Lung (tissue), 12 donors: Measurements from ENCODE around the gene LRRC56. TPM values are rescaled to one million over a fixed set of nuclear protein-coding genes. Genes with fewer than 3 reads are reported as not detected.

Experiments used
- ATAC-seq: fragments of 200-7000 bp; cut with Tn5 transposase; one replicate; pipeline ENCODE4 v1.9.1; 2020; ENCODE audit warnings: moderate number of reproducible peaks; ENCODE audit not compliant: insufficient read depth, low FRiP score
- DNase-seq, 3 donors: peaks; one replicate each; pipeline ENCODE4 v3.0.0-alpha.2; 2013 to 2017
- H3K27ac ChIP-seq, 2 donors: one replicate each; pipeline ENCODE4 v1.5.1; 2013; ENCODE audit warnings: mild to moderate bottlenecking in 2 of 2, moderate library complexity in 2 of 2, control low read depth in 1 of 2, inconsistent platforms in 1 of 2, low read depth in 1 of 2, low read length in 1 of 2
- H3K27me3 ChIP-seq, 3 donors: one replicate each; pipeline ENCODE4 v1.5.1; 2013; ENCODE audit warnings: low read length in 2 of 3; ENCODE audit not compliant: control insufficient read depth in 3 of 3, insufficient read depth in 3 of 3
- H3K36me3 ChIP-seq, 4 donors: one replicate each; pipeline ENCODE4 v1.5.1; 2013; ENCODE audit warnings: low read length in 4 of 4, mild to moderate bottlenecking in 1 of 4, moderate library complexity in 1 of 4; ENCODE audit not compliant: control insufficient read depth in 4 of 4, insufficient read depth in 4 of 4
- H3K4me1 ChIP-seq, 5 donors: one replicate each; pipeline ENCODE4 v1.5.1; 2013; ENCODE audit warnings: low read length in 5 of 5, mild to moderate bottlenecking in 2 of 5, moderate library complexity in 1 of 5; ENCODE audit not compliant: control insufficient read depth in 5 of 5, insufficient read depth in 5 of 5
- H3K4me3 ChIP-seq: one replicate; pipeline ENCODE4 v1.5.1; 2013; ENCODE audit warnings: mild to moderate bottlenecking, control low read depth, moderate library complexity
- H3K9ac ChIP-seq, 2 donors: one replicate each; pipeline ENCODE4 v1.5.1; 2013; ENCODE audit warnings: low read length in 2 of 2, control low read depth in 1 of 2; ENCODE audit not compliant: insufficient read depth in 1 of 2
- H3K9me3 ChIP-seq, 4 donors: one replicate each; pipeline ENCODE4 v1.5.1; 2013; ENCODE audit warnings: low read length in 3 of 4, mild to moderate bottlenecking in 1 of 4, moderate library complexity in 1 of 4; ENCODE audit not compliant: control insufficient read depth in 4 of 4, insufficient read depth in 3 of 4
- CTCF ChIP-seq: IDR thresholded peaks from 2 replicates; pipeline ENCODE4 v1.5.1; 2012; ENCODE audit warnings: mild to moderate bottlenecking; ENCODE audit errors: control extremely low read depth, extremely low read depth
- WGBS, 2 donors: extraction: QIAGEN DNeasy Blood & Tissue Kit; methylation state at CpG; one replicate each; pipeline ENCODE4 v1.1.7; 2013; 5-methylcytosine and 5-hydroxymethylcytosine counted together
- polyA plus RNA-seq, 2 donors: library from polyadenylated mRNA; stranded (reverse); fragments of 200-250 nt; gene quantifications; one replicate each; pipeline ENCODE4 v1.2.1, GENCODE V29; 2013
- total RNA-seq, 2 donors: library from RNA; depleted of rRNA in 1 of 2; stranded (reverse); fragments of >200 nt in 1 of 2; gene quantifications; one replicate each; pipeline ENCODE4 v1.2.1, GENCODE V29; 2014 to 2021
- donor health status: control.
- donor health status: control.
- donor health status: Bipolar disorder and iron deficiency.
- donor health status: healthy.
- donor health status: DM: yes; HTN: yes; CAD: no.

LRRC56 gene
- total and polyA plus RNA-seq, 4 donors = 3.4 to 11.7 (median 4.7) TPM

DNA sequence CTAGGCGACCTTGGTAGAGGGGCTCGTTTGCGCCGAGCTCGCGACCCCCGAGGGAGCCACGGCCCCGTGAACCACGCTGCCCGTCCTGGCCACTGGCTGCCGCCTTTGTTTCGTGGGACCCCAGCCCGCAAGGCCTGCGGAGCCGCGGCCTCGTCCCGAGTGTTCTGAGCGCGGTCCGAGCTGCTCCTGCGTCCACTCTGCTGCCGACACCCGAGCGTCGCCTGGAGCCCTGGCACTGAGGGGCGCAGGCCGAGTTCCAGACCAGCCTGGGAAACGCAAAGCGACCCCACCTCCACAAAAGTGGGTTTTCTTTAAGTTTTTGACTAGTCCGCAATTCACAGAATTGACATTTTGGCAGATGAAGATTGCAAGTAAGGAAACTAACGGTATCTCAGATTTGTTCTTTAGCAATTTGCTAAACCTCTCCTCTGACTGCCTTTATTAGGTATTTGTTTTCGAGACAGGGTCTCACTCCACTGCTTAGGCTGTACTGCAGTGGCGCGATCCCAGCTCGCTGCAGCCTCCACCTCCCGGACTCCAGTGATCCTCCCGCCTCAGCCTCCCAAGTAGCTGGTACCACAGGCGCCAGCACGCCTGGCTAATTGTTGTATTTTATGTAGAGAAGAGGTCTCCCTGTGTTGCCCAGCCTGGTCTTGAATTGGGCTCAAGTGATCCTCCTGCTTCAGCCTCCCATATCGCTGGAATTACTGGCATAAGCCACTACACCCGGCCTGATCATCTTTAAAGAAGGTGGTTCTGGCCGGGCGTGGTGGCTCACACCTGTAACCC lies 29.4 kb upstream of the LRRC56 start:
- H3K4me1 ChIP-seq = peaks cover 0 to 34% (median 5%) of the 10 kb centered on the region in 5 donors
- H3K9ac ChIP-seq = peak overlapping the region in 1 of 2 donors; percentile 11
- TF ChIP-seq CTCF = no peak
- no peaks in the 10 kb centered on the region for H3K9me3 ChIP-seq
- no peak for ATAC-seq
- H3K27ac ChIP-seq = peak overlapping the region; percentile 14 to 60
- 43 to 47% methylated on average over 40 to 45 of the region's 45 CpGs for WGBS, 2 donors
- peak in 2 of 3 donors; percentile 26 to 31 for DNase-seq
- H3K27me3 ChIP-seq = no peaks in the 10 kb centered on the region
- peak overlapping the region; percentile 48 for H3K4me3 ChIP-seq
- H3K36me3 ChIP-seq = peaks cover 4 to 6% (median 4%) of the 10 kb centered on the region in 4 donors

- TF ChIP-seq CTCF = no peak
- no peaks in the 10 kb centered on the region for H3K9me3 ChIP-seq
- H3K4me1 ChIP-seq = peaks cover 0 to 29% (median 5%) of the 10 kb centered on the region in 5 donors
- no peaks in the 10 kb centered on the region for H3K27me3 ChIP-seq
- no peak overlapping the region for H3K4me3 ChIP-seq
- H3K9ac ChIP-seq = no peak overlapping the region
- ATAC-seq = no peak
- no peak for DNase-seq
- no peak overlapping the region for H3K27ac ChIP-seq
- H3K36me3 ChIP-seq = peaks cover 4 to 6% (median 4%) of the 10 kb centered on the region in 4 donors
- 85 to 90% methylated on average over 5 of the region's 5 CpGs for WGBS, 2 donors
Observed at GRCh38 chr11:508956-509355, 28.4 kb upstream of the LRRC56 start.

- H3K9ac ChIP-seq = no peak overlapping the region
- DNase-seq (no peak), ATAC-seq (no peak)
- 89 to 91% methylated on average over 29 of the region's 29 CpGs for WGBS, 2 donors
- no peaks in the 10 kb centered on the region for H3K9me3 ChIP-seq
- H3K4me3 ChIP-seq = no peak overlapping the region
- peaks cover 0 to 2% (median 0%) of the 10 kb centered on the region in 5 donors for H3K4me1 ChIP-seq
- H3K27ac ChIP-seq = no peak overlapping the region
- TF ChIP-seq CTCF = no peak
- peaks cover 4 to 11% (median 4%) of the 10 kb centered on the region in 4 donors for H3K36me3 ChIP-seq
- no peaks in the 10 kb centered on the region for H3K27me3 ChIP-seq
Observed at GRCh38 chr11:512761-513595, 24.3 kb upstream of the LRRC56 start.
